GM18498 (cell line): Measurements from ENCODE around the gene GPR3.

Experiments
- ATAC-seq: cut with Tn5 transposase; IDR thresholded peaks from one replicate; pipeline ENCODE4 v1.9.1; 2021; ENCODE audit warnings: mild to moderate bottlenecking, moderate library complexity; ENCODE audit not compliant: unreplicated experiment

Gene GPR3

DNA sequence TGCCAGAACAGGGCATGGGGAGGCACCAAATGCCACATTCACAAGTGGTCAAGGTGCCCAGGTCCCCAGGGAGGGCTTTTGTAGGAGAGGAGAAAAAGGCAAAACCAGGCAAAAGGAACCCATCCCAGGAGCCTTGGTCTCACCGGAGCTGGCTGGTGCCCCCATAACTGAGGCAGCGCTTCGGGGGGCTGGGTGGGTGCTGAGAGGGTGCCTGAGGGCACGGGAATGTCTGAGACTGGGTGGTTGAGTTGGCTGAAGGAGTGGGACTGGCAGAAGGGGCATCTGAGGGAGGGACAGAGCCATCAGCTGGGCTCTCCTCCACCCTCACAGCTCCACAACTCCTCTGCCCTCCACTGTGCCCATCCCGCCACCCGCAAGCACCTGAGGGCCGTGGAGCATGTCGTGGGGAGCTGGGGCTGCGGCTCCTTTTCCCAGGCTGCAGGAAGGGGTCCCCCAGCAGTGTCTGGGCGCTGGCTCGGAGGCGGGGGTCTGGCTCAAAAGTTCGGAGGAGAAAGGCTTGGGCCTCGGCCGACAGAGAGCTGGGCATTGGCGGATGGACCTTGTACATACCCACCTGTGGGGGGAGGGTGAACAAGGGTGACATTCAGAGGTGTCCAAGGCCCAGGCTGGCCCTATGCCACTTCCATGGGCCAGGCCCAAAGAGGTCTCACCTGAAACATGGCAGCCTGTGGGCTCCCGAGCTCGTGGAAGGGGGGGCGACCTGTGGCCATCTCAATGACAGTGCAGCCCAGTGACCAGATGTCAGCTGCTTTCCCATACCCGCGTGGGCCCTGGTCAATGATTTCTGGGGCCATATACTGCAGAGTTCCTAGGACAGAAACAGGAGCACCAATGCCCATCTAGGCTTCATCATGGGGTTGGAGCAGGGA lies 34.1 kb upstream of the GPR3 start:
- ATAC-seq = no peak

DNA sequence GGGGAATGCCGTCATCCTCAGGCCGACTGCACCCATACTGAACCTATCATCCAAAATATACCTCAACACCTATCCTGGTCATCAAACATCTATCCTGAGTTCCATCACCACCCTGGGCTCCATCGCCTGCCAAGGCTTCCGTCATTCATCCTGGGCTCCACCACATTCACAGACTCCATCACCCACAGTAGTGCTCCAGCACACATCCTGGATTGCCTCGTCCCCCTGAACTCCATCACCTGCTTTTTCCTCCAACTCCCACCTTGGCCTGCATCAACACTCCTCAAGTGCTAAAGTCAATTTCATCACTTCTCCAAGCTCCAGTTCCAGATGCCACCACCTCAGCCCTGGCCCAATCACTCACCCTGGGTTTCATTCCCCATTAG lies 33.5 kb upstream of the GPR3 start:
- no peak for ATAC-seq

DNA sequence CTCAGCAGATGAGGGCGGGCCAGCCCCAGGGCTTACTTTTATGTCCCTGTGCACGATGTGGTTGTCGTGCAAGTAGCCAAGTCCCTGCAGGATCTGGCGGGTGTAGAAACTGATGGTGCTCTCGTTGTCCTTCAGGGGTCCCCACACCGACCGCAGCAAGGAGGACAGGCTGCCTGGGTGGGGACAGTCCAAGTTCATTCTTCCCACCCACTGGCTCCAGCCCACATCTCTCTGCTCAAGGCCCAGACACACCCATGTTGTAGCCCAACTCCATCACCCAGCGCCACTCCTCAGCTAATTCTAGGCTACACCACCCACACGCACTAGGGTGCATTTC lies 32.6 kb upstream of the GPR3 start:
- no peak for ATAC-seq

DNA sequence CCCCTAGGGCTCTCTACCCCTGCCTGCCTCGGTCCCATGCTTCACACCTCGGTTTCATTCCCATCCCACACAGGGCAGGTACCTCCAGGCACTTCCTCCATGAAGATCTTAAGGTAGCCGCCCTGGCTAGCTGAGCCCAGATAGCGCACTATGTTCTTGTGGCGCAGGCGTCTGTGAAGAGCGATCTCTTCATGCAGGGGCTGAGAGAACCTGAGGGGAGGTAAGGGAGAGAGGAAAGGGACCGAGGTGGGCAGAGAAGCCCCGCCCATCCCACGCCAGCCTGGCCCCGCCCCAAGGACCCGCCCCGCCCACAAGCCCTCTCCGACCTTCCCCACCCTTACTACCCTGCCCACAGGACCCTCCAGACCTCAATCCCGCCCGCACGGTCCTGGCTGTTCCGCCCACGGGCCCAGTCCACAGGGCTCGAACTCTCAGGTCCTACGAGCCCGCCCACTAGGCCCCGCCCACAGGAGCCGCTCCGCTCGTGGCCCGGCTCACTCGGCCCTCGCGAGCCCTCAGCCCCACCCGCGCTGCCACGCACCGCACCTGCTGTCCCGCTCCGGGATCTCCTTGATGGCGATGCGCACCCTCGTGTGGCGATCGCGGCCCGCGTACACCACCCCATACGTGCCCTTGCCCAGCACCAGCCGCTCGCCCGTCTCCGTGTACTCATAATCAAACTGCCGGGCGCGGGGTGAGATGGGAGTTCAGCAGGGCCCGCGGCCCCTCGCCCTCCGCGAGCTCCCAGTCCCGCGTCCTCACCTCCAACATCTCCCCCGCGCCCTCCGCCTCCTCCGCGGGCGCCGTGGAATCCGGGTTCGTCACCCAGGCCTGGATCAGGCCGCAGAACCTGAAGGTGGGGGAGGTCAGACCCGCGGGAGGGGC lies 32.0 kb upstream of the GPR3 start:
- no peak for ATAC-seq

DNA sequence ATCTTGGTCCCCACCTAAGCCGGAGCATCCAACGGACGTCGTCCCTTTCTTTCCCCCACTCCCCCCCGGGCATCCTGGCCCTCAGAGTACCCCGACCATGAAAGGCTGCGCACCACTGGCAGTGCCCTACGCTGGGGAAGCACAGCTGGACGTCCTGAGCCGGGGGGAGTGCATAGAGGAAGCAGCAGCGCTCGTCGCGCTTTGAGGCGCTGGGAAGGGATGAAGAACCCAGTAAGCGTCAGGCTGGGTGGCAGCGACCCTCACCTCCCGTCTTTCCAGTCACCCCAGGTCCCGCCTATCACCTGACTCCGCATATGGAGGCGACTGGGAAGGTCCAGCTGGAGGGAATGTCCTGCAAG lies 31.4 kb upstream of the GPR3 start:
- ATAC-seq = no peak

DNA sequence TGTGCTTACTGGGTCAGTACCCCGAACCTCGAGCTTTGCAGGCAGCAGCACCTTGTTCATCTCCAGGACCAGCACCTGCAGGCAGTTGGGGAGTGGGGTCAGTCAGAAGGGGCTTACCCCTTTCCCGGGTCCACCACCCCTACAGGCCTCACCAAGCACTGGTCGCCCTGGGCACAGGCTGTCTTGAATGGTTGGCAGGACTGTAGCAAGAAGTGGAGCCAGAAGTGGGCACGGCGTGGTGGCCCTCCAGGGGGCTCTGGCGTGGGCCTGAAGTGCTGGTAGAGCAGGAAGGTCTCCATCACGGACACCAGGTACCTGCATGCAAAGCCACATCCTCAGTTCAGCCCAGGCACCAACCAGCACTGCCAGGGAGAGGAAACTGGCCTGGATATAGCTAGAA lies 30.9 kb upstream of the GPR3 start:
- ATAC-seq = no peak

DNA sequence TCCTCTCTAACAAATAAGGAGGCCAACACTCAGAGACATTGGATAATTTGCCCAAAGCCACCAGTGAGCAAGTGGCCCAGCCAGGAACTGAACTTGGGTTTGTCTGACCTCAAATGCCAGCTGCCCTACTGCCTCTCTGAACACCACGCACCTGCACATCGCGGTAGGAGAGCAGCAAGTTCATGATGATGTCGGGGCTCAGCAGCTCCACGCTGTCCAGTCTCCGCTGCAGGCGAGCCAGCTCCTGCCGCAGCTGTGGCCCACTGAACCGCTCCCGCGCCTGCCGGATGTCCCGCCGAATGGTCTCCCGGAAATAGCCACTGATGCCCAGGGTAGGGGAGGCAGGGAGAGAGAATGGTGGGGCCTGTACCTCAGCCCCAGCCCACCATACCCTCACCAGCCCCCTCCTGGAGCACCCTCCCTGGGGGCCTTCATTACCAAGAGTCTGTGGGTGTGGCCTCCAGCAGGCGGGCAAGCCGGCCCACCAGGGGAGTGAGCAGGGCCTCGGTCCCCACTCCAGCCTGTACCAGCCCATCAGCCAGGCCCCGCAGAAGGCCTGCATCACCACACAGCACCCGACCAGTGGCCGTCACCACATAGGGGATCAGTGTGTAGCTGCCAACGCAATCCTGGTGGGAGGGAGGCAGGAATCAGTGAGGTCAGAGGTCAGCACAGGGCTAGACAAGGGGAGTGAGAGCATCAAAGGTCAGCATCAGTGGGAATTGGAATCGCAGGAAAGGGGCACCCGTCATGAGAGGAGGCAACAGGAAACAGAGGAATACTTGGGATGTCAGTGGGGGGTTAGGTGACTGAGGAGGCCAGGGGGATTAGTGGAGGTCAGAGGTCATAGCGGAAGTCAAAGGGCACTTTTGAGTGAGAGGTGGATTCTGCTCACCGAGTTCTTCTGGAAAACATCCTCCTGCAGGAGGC lies 28.4 kb upstream of the GPR3 start:
- ATAC-seq = no peak

DNA sequence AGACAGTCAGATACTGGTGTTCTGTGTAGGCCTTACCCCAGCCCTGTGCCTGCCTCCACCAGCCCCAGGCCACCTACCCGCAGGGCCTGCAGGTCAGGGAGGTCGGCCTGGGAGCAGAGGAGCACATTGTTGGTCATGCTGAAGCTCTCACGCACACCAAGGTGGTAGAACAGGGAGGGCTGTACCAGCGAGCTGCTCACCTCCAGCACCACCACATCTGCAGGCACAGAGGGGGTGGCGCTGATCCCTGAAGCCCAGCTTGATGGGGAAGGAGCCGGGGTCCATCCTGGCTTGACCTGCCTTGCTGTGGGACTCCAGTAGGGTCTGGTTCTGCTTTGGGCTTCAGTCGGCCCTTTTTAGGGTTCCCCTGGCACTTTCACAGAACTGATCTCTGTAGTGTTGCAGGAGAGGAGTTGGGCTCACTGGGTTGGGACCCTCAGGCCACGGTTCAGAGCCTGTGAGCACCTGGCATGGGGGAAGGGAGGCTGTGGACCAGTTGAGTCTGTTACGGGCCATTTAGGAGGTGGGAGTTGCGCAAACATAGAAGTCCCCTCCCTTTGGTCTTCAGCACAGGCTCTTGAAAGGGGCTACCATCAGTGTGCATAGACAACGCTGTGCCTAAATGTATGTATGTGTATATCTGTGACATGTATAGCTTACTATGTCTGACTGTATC lies 27.6 kb upstream of the GPR3 start:
- ATAC-seq = no peak

DNA sequence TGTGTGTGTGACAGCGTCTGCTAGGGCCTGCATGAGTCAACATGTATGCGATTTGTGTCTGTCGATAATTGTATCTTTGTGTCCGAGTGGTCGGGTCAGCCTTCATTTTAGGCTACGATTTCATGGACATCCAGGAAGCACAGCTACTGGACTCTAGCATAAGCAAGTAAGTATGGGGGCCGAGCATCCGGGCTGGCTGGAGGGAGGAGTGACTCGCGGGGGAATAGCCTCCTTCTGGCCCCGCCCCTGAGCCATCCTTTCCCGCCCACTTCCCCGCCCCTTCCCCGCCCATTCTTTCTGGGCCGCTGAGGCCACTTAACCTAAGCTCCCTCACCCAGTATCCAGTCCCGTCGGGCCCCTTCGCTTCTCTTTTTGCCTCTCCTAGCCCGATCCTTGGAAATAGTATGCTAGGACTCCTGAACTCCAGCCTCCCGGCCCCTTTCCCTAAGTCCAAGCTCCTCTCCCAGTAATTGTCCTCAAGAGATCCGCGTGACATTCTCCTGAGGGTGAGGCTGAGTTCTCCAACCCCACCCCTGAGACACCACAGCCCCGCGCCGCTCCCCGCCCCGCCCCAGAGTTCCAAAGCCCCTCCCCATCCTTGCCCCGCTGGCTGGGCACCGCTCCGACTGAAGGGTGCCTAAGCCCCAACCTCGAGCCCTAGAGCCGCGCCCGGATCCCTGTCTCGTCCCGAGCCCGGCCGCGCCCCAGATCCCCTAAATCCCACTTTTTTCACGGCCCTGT lies 26.9 kb upstream of the GPR3 start:
- ATAC-seq = no peak

DNA sequence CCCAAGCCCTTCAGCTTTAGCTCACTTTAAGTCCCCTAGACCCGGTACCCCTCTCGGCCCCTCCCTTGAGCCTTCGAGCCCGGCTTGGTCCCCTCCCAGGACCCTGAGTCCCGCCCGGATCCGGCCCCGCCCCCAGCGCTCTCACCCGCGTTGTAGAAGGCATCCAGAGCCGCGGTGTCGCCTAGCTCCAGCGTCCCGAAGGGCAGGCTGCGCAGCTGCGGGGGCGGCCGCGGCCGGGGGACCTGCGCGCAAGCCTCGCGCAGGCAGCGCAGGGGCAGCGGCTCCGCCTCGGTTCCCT lies 26.4 kb upstream of the GPR3 start:
- ATAC-seq = no peak

DNA sequence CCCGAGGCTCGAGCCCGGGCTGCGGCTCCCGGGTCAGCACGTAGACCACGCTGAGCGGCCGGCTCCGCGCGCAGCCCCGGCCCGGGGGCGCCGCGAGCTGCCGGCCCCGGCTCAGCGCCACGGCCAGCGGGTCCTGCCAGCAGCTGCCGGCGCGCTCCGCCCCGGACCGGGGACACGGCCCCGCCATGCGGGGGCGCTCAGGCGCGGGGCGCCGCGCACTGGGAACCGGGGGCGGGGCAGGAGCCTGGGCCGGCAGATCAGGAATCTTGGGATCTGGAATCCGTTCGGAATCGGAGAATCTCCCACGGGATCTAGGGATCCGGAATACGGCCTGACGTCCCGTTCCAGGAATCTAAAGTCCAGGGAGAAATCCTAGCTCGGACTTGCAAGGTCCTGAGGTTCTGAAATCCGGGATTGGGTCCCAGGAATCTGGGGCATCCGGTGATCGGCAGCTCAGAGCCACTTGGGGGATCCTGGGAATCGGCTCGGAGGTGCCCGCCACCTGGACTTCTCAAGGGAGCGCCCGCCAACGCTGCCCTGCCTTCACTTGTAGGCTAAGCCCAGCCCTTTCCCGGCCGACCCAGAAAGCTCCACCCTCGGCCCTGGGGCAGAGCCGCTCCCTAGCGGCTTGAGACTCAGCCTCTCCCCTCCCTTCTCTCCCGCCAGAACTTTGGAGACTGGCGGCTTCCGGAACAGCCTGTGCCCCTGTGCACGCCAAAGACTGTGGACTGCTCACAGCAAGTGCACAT lies 25.8 kb upstream of the GPR3 start, which contains the start of gene MAP3K6:
TSS of gene MAP3K6 (minus strand) at position 551 of the 749 bp plus-strand sequence. CDS start at position 187, 364 bp downstream.
- no peak for ATAC-seq

DNA sequence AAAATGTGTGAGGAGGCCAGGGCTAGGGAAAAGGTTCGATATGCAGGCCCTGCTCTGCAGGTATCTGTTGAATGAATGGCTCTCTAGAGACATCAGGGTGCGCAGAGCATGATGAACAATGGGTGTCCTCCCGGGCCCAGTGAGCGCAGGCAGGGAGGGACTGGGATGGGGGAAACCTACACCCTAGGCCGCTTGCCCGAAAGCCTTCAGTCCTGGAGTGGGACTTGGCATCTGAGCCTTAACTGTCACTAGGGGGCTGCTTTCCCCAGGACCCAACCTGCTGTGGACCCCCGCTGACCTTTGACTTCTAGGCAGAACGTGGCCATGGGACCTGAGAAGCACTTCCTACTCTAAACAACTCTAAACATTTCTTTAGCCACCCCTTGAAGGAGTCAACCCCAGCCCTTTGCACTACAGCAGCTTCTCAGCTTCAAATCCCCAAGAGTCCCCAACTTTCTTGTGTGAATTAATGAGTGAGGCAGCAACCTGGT lies 25.2 kb upstream of the GPR3 start:
- no peak for ATAC-seq

DNA sequence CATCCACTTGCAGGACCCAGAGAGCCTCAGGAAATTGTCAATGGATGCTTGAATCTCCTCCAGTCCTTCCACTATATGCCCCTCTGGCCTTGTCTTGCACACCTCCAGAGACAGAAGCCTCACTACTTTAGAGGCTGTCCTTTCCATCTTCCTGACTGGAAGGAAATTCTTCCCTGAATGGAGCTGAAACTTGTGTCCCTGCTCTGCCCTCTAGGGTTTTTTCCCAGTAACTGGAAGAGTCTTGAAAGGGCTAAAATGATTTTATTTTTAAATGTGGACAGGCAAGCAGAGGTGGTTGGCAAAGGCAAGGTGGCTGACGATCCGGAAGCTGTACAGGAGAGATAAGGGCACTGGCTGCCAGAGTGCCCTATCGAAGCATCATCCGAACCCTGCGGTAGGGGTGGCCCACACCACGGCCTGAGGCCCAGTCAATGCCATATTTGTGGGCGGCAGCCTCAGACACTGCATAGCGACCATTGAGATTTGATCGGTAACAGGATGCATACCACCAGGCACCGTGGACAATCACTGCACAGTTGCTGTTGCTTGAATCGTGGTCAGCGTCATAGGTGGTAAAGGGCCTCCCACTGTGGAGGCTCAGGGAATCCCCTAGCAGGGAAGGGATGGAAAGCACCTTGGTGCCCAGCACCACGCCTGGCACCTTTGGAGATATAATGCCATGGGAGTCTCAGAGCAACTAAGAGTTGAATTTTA lies 23.4 kb upstream of the GPR3 start:
- no peak for ATAC-seq

DNA sequence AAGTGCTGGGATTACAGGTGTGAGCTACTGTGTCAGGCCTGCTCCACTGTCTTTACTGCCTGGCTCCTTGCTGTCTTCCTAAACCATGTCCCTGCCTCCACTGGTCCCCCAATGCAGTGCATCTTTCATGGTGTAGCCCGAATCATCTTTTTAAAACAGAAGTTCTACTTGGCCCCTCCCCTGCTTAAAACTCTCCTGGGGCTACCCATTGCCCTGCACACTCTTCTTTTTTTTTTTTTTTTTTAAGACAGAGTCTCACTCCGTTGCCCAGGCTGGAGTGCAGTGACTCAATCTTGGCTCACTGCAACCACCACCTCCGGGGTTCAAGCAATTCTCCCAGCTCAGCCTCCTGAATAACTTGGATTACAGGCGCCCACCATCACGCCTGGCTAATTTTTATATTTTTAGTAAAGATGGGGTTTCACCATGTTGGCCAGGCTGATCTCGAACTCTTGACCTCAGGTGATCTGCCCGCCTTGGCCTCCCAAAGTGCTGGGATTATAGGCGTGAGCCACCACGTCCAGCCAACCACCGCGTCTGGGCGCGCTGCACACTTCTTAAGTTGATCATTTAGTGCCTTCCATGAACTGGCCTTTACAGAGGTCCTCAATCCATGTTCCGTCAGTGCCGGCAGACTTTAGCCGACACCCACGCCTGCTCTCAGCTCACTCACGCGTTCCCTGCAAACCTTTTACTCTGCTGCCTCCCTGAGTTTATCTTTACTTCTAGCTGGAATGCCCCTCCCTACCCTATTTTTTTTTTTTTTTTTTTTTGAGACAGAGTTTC lies 20.2 kb upstream of the GPR3 start:
- ATAC-seq = no peak

DNA sequence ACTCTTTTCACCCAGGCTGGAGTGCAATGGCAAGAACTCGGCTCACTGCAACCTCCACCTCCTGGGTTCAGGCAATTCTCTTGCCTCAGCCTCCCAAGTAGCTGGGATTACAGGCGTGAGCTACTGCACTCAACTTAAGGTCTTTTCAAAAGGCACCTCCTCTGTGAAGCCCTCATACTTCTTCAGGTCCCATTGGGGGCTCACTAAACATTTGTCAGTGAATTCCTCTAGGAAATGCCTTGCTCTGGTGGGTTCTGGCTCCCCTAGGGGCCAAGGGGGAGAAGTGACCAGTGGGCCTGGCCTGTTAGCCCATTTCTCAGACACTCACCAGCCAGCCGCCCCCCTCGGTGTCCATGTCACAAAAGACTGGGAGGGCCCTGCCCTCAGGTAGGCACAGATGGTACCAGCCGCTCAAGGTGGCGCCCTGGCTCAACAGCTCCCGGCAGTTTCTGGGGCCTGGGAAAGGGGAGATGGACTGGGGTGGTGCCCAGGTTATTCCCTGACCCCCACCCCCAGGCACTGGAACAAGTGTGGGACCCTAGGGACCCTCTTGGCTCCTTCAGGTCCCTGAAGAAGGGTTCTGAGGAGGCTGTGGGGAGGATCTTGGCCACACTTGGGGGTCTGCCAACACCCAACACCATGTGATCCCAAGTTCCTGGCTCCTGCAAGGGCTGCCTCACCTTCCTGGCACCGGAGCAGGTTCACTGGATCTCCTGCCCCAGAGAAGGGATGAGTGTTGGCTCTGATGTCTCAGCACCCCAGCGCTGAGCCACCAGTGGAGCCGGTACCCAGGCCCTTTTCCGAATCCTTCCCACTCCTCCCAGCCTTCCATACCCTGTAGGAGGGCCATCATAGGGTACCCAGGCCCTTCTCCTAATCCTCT lies 19.4 kb upstream of the GPR3 start:
- ATAC-seq = no peak

DNA sequence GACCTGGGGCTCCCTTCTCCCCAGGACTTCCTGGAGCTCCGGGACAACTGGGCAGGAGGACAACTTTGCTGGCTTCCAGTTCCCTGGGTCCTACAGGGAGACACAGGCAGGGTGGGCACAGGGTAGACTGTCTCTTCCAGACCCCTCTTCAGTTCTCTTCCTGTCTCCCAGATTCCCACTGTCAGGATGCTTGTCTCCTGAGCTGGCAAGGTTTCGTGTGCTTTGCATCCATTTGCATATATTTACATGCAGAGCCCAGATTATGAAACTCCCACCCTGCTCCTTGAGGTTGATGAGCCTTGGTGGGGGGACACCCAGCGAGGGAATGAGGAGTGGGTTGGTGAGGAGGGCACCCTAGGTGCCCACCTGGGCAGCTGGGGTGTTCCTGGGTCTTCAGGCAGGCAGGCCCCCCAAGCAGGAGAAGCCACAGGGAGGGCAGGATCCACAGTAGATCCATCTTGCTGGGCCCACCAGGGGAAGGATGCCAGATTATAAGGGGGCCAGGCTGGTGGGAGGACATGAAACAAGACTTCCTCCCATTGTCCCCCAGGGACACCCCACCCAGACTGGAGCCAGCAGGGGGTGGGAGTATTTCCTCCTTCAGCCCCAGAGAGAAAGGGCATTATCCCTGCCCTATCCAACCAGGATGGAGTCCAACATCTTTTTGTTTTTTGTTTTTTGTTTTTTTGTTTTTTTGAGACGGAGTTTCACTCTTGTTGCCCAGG lies 17.9 kb upstream of the GPR3 start, which contains the start of gene FCN3:
TSS of gene FCN3 (minus strand) at position 463 of the 725 bp plus-strand sequence. CDS start at position 457, 6 bp downstream.
- no peak for ATAC-seq
